Chondrocyte (in vitro differentiated cells): Measurements from ENCODE around the gene DUSP22. TPM values are rescaled to one million over a fixed set of nuclear protein-coding genes. Genes with fewer than 3 reads are reported as not detected.

Experiments
- DNase-seq: peaks from one replicate; pipeline ENCODE4 v3.0.0; 2021; ENCODE audit warnings: mixed read lengths, low spot score
- H3K27ac Mint-ChIP-seq: one replicate; pipeline ENCODE4 v1.8.0; 2021; ENCODE audit warnings: mild to moderate bottlenecking, moderate library complexity, mixed read lengths; ENCODE audit not compliant: unreplicated experiment
- H3K27me3 Mint-ChIP-seq: 2 replicates; pipeline ENCODE4 v1.8.0; 2021; ENCODE audit warnings: low read depth, mixed read lengths
- H3K36me3 Mint-ChIP-seq: 2 replicates; pipeline ENCODE4 v1.8.0; 2021; ENCODE audit warnings: low read depth, mixed read lengths
- H3K4me1 Mint-ChIP-seq: 2 replicates; pipeline ENCODE4 v1.8.0; 2021; ENCODE audit warnings: low read depth, mild to moderate bottlenecking, mixed read lengths
- H3K4me3 Mint-ChIP-seq: one replicate; pipeline ENCODE4 v1.8.0; 2021; ENCODE audit warnings: mild to moderate bottlenecking, moderate library complexity, mixed read lengths; ENCODE audit not compliant: unreplicated experiment
- H3K9me3 Mint-ChIP-seq: 2 replicates; pipeline ENCODE4 v1.8.0; 2021; ENCODE audit warnings: low read depth, mixed read lengths
- total RNA-seq: library from RNA; stranded (reverse); gene quantifications from 3 replicates; pipeline ENCODE4 v1.2.1, GENCODE V29; 2021
- TF ChIP-seq, protein P1 (sequence below): fragments of 200-600 bp; sonication (generic); IDR thresholded peaks from 2 replicates; pipeline ENCODE4 v1.5.0; 2021; ENCODE audit warnings: antibody characterized with exemption, mild to moderate bottlenecking, moderate library complexity

DUSP22 gene
- total RNA-seq, 1 donor from 2014 or later: 34.2 TPM

DNA sequence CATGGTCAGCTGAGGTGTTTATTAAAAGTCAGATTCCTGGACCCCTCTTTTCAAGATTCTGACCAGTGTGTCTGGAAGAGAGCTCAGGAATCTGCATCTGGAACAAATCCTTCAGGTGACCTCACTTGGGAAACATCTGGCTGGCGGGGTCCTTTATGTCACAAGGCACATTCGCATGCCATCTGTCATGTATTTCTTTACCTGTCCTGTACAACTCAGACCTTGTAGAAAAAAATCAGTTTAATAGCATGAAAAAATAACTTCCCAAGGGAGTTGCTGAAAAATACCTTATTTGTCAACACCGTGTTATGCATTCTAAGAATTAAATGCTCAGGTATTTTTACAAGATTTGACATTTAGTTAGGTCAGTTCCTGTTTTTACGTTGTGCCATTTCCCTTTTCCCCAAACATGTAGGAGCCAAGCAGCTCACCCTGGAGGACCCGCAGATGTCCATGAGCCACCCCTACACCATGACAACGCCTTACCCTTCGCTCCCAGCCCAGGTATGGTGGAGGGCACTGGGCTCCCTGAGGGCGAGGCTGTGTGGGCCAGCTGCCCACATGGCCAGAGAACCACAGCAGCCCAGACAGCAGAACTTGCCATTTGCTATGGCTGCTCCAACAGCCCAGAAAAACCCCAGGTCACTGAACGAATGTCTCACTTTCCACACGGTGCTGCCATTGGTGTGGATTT is 103.3 kb downstream of the DUSP22 start:
- no peak overlapping the region for H3K27ac Mint-ChIP-seq
- peaks cover 23% of the 10 kb centered on the region for H3K4me1 Mint-ChIP-seq
- H3K9me3 Mint-ChIP-seq: no peaks in the 10 kb centered on the region
- H3K36me3 Mint-ChIP-seq: peaks cover 7% of the 10 kb centered on the region
- H3K27me3 Mint-ChIP-seq: peaks cover 69% of the 10 kb centered on the region
- TF ChIP-seq, protein P1, sequence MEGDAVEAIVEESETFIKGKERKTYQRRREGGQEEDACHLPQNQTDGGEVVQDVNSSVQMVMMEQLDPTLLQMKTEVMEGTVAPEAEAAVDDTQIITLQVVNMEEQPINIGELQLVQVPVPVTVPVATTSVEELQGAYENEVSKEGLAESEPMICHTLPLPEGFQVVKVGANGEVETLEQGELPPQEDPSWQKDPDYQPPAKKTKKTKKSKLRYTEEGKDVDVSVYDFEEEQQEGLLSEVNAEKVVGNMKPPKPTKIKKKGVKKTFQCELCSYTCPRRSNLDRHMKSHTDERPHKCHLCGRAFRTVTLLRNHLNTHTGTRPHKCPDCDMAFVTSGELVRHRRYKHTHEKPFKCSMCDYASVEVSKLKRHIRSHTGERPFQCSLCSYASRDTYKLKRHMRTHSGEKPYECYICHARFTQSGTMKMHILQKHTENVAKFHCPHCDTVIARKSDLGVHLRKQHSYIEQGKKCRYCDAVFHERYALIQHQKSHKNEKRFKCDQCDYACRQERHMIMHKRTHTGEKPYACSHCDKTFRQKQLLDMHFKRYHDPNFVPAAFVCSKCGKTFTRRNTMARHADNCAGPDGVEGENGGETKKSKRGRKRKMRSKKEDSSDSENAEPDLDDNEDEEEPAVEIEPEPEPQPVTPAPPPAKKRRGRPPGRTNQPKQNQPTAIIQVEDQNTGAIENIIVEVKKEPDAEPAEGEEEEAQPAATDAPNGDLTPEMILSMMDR: no peak
- no peak for DNase-seq
- no peak overlapping the region for H3K4me3 Mint-ChIP-seq

GRCh38 chr6:396126-396520 is 103.8 kb downstream of the DUSP22 start:
- H3K4me1 Mint-ChIP-seq: peaks cover 20% of the 10 kb centered on the region
- no peaks in the 10 kb centered on the region for H3K9me3 Mint-ChIP-seq
- DNase-seq: no peak
- no peak overlapping the region for H3K4me3 Mint-ChIP-seq
- H3K36me3 Mint-ChIP-seq: peaks cover 5% of the 10 kb centered on the region
- TF ChIP-seq, protein P1: no peak
- H3K27me3 Mint-ChIP-seq: peaks cover 68% of the 10 kb centered on the region
- H3K27ac Mint-ChIP-seq: no peak overlapping the region

DNA sequence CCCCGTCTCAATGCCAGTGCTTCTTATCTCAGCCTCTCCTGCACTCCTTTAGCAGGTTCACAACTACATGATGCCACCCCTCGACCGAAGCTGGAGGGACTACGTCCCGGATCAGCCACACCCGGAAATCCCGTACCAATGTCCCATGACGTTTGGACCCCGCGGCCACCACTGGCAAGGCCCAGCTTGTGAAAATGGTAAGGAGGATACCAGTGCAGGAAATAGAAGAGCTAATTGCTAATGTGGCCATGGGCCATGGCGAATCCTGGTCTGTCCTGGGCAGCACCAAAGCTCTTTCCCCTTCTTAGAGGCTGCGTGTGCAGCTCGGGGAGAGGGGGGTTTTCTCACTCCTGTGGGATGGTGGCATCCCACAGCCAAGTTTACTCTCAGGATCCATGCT is 104.8 kb downstream of the DUSP22 start:
- Mint-ChIP-seq H3K27me3 (peaks cover 74% of the 10 kb centered on the region), H3K36me3 (peaks cover 5% of the 10 kb centered on the region), H3K4me1 (peaks cover 15% of the 10 kb centered on the region), H3K27ac (no peak overlapping the region), H3K4me3 (no peak overlapping the region), H3K9me3 (no peaks in the 10 kb centered on the region)
- TF ChIP-seq, protein P1: no peak
- DNase-seq: no peak

GRCh38 chr6:397604-398003 is 105.3 kb downstream of the DUSP22 start:
- peaks cover 75% of the 10 kb centered on the region for H3K27me3 Mint-ChIP-seq
- H3K36me3 Mint-ChIP-seq: peaks cover 4% of the 10 kb centered on the region
- no peaks in the 10 kb centered on the region for H3K9me3 Mint-ChIP-seq
- TF ChIP-seq, protein P1: no peak
- peaks cover 12% of the 10 kb centered on the region for H3K4me1 Mint-ChIP-seq
- DNase-seq: no peak
- H3K4me3 Mint-ChIP-seq: no peak overlapping the region
- no peak overlapping the region for H3K27ac Mint-ChIP-seq

- TF ChIP-seq, protein P1: no peak
- H3K27ac Mint-ChIP-seq: no peak overlapping the region
- H3K4me1 Mint-ChIP-seq: peaks cover 7% of the 10 kb centered on the region
- H3K27me3 Mint-ChIP-seq: peaks cover 73% of the 10 kb centered on the region
- H3K36me3 Mint-ChIP-seq: peaks cover 4% of the 10 kb centered on the region
- DNase-seq: no peak
- H3K9me3 Mint-ChIP-seq: no peaks in the 10 kb centered on the region
- H3K4me3 Mint-ChIP-seq: no peak overlapping the region
These were observed 105.8 kb downstream of the DUSP22 start for GRCh38 chr6:398065-398464.
